Muscle of arm (tissue), 12 donors: Measurements from ENCODE around the gene TANC1. TPM values are rescaled to one million over a fixed set of nuclear protein-coding genes. Genes with fewer than 3 reads are reported as not detected.
A peak's percentile ranks its signal among the peaks of the same experiment; 100 is the strongest.
"Not testable (repeated sequence)": the region's sequence is repeated elsewhere in the genome, so short reads cannot be mapped to it uniquely, and the experiment has no call there.

ENCODE experiments used
- DNase-seq: peaks from one replicate; pipeline ENCODE4 v3.0.0-alpha.2; 2013
- polyA plus RNA-seq, 12 donors: library from polyadenylated mRNA; unstranded; fragments of 120-200 nt; gene quantifications; one replicate each; pipeline ENCODE4 v1.2.1, GENCODE V29; 2013; ENCODE audit not compliant: insufficient read length in 12 of 12

The TANC1 gene
- polyA plus RNA-seq, 12 donors: 17.3 to 35.8 (median 25.8) TPM; not detected in 1

- no peak for DNase-seq
Measured at GRCh38 chr2:159139216-159139933, 170.9 kb downstream of the TANC1 start.

GRCh38 chr2:159140070-159140769 lies 171.8 kb downstream of the TANC1 start:
- DNase-seq: no peak

- DNase-seq: not testable (repeated sequence)
Measured at GRCh38 chr2:159140821-159141220, 172.4 kb downstream of the TANC1 start.

GRCh38 chr2:159144776-159145614 lies 176.6 kb downstream of the TANC1 start:
- no peak for DNase-seq

- DNase-seq: no peak
Measured at GRCh38 chr2:159145745-159146354, 177.4 kb downstream of the TANC1 start.

GRCh38 chr2:159146996-159147666 lies 178.7 kb downstream of the TANC1 start:
- peak; percentile 46 for DNase-seq

- DNase-seq: no peak
Measured at GRCh38 chr2:159147690-159148089, 179.2 kb downstream of the TANC1 start.

GRCh38 chr2:159148901-159149300 lies 180.5 kb downstream of the TANC1 start:
- peak; percentile 21 for DNase-seq

GRCh38 chr2:159149747-159150146 lies 181.3 kb downstream of the TANC1 start:
- DNase-seq: no peak

- no peak for DNase-seq
Measured at GRCh38 chr2:159150280-159150746, 181.9 kb downstream of the TANC1 start.

GRCh38 chr2:159151198-159152127 lies 183.0 kb downstream of the TANC1 start:
- DNase-seq: no peak

- DNase-seq: no peak
Measured at GRCh38 chr2:159152128-159152778, 183.8 kb downstream of the TANC1 start.

- DNase-seq: no peak
Measured at GRCh38 chr2:159153063-159153462, 184.6 kb downstream of the TANC1 start.

- DNase-seq: no peak
Measured at GRCh38 chr2:159153463-159153862, 185.0 kb downstream of the TANC1 start.

GRCh38 chr2:159153951-159154350 lies 185.5 kb downstream of the TANC1 start:
- no peak for DNase-seq

GRCh38 chr2:159154366-159154765 lies 185.9 kb downstream of the TANC1 start:
- no peak for DNase-seq

- DNase-seq: no peak
Measured at GRCh38 chr2:159155320-159155719, 186.9 kb downstream of the TANC1 start.

- no peak for DNase-seq
Measured at GRCh38 chr2:159155791-159156190, 187.4 kb downstream of the TANC1 start.

GRCh38 chr2:159156834-159157233 lies 188.4 kb downstream of the TANC1 start:
- no peak for DNase-seq
